Upper lobe of right lung (tissue), 1 donor: ENCODE results near the gene DZIP3. TPM values are rescaled to one million over a fixed set of nuclear protein-coding genes. Genes with fewer than 3 reads are reported as not detected.
A peak's percentile ranks its signal among the peaks of the same experiment; 100 is the strongest.
"Not testable (repeated sequence)": the region's sequence is repeated elsewhere in the genome, so short reads cannot be mapped to it uniquely, and the experiment has no call there.

Source experiments
- ATAC-seq: fragments of 200-7000 bp; cut with Tn5 transposase; one replicate; pipeline ENCODE4 v1.9.1; 2020; ENCODE audit warnings: mild to moderate bottlenecking, moderate library complexity
- DNase-seq: peaks from one replicate; pipeline ENCODE4 v3.0.0-alpha.2; 2020
- H3K27ac ChIP-seq: fragments of 200-600 bp; one replicate; pipeline ENCODE4 v1.8.0; 2022
- H3K27me3 ChIP-seq: fragments of 200-600 bp; one replicate; pipeline ENCODE4 v1.8.0; 2022; ENCODE audit warnings: mild to moderate bottlenecking
- H3K36me3 ChIP-seq: fragments of 200-600 bp; one replicate; pipeline ENCODE4 v1.8.0; 2022
- H3K4me1 ChIP-seq: fragments of 200-600 bp; one replicate; pipeline ENCODE4 v1.8.0; 2022
- H3K4me3 ChIP-seq: fragments of 200-600 bp; one replicate; pipeline ENCODE4 v1.8.0; 2022; ENCODE audit warnings: mild to moderate bottlenecking
- H3K9me3 ChIP-seq: fragments of 200-600 bp; one replicate; pipeline ENCODE4 v1.8.0; 2022
- intact Hi-C: fragments of 100-400 bp; cut with DNase I; formaldehyde crosslinking; loops from one replicate; pipeline ENCODE4 v1.11.0; 2022
- total RNA-seq: library from RNA; stranded (reverse); fragmentation: NEBNext Ultra II Directional; extraction: Animal tissue kit (Norgen Biotek cat#: 25700); gene quantifications from one replicate; pipeline ENCODE4 v1.2.1, GENCODE V29; 2021
- TF ChIP-seq, protein P1 (sequence below): fragments of 200-600 bp; IDR thresholded peaks from one replicate; pipeline ENCODE4 v1.8.0; 2022; ENCODE audit warnings: antibody characterized with exemption
- donor health status: DM: no; HTN: yes; CAD: no; lungs with severe emphysema.

DZIP3 gene
- total RNA-seq, 1 donor from 2014 or later: 8.9 TPM

DNA sequence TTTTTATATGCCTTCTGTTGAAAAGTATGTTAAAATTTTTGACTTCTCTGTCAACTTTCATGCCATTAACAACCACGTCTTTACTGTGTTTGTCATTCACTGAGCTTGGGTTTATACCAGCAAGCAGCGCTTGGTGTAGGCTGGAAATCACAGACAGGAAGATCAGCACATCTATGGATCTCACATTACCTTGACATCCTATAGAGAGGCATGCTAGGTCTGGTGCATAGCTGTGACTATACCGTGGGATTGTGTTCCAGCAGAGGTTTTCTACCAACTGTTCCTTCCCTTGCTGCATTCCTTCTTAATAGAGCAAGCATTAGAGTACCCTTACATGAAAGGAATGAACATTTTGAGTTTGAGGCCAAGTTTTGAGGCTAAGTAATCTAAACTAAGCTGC is 53.0 kb downstream of the DZIP3 start:
- Histone ChIP-seq H3K36me3 (peaks cover 7% of the 10 kb centered on the region), H3K4me1 (no peaks in the 10 kb centered on the region), H3K9me3 (no peaks in the 10 kb centered on the region), H3K27me3 (no peaks in the 10 kb centered on the region), H3K27ac (no peak overlapping the region), H3K4me3 (no peak overlapping the region)
- TF ChIP-seq, protein P1, sequence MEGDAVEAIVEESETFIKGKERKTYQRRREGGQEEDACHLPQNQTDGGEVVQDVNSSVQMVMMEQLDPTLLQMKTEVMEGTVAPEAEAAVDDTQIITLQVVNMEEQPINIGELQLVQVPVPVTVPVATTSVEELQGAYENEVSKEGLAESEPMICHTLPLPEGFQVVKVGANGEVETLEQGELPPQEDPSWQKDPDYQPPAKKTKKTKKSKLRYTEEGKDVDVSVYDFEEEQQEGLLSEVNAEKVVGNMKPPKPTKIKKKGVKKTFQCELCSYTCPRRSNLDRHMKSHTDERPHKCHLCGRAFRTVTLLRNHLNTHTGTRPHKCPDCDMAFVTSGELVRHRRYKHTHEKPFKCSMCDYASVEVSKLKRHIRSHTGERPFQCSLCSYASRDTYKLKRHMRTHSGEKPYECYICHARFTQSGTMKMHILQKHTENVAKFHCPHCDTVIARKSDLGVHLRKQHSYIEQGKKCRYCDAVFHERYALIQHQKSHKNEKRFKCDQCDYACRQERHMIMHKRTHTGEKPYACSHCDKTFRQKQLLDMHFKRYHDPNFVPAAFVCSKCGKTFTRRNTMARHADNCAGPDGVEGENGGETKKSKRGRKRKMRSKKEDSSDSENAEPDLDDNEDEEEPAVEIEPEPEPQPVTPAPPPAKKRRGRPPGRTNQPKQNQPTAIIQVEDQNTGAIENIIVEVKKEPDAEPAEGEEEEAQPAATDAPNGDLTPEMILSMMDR: no peak
- intact Hi-C loops: no loop called here
- DNase-seq (no peak), ATAC-seq (no peak)

DNA sequence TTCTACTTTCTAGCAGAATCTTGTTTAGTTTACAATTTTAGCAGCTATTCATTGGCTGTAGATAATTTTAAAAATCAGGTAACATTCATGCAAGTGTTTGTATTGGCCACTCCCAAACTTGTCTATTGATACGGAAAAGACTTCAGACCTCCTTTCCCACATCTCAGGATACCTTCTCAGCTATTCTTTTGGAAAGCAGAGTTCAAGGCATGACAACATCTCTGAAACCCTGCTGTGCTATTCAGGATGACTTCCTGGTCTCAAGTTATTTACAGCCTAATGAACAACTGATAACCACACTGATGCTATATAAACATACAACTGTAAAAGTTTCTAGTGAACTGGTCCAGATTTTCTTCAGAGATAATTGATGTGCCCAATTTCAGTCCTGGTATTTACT is 55.8 kb downstream of the DZIP3 start:
- TF ChIP-seq, protein P1: no peak
- Histone ChIP-seq H3K4me3 (no peak overlapping the region), H3K27me3 (no peaks in the 10 kb centered on the region), H3K27ac (no peak overlapping the region), H3K36me3 (peaks cover 7% of the 10 kb centered on the region), H3K4me1 (no peaks in the 10 kb centered on the region), H3K9me3 (no peaks in the 10 kb centered on the region)
- ATAC-seq (no peak), DNase-seq (no peak)
- intact Hi-C loops: no loop called here

DNA sequence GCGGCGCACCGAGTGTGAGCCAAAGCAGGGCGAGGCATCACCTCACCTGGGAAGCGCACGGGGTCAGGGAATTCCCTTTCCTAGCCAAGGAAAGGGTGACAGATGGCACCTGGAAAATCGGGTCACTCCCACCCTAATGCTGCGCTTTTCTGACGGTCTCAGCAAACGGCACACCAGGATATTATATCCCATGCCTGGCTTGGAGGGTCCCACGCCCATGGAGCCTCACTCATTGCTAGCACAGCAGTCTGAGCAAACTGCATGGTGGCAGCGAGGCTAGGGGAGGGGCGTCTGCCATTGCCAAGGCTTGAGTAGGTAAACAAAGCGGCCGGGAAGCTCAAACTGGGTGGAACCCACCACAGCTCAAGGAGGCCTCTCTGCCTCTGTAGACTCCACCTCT is 66.1 kb downstream of the DZIP3 start:
- H3K4me3 ChIP-seq, ATAC-seq, intact Hi-C loops: not testable (repeated sequence)

DNA sequence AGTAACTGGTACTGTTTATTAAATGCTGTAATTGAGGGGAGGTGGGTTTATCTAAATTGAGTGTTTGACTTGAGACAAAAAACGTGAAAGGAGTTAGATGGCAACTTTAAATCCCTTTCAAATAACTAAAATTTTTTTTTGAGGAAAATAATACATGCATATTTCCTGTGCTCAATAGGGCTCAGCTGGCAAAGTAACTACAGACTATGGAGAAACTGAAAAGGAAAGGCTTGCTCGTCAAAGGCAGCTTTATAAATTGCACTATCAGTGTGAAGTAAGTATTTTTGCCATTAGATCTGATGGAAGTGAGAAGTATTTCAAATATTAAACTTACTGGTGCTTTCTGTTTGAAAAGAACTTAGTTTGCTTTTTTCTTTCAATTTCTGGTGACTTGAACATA is 72.2 kb downstream of the DZIP3 start:
- Histone ChIP-seq H3K9me3 (no peaks in the 10 kb centered on the region), H3K4me1 (no peaks in the 10 kb centered on the region), H3K27me3 (no peaks in the 10 kb centered on the region), H3K36me3 (peaks cover 5% of the 10 kb centered on the region), H3K4me3 (no peak overlapping the region), H3K27ac (no peak overlapping the region)
- DNase-seq (no peak), ATAC-seq (no peak)
- intact Hi-C loops: no loop called here
- TF ChIP-seq, protein P1: no peak

More for the DNA sequence above, 66.1 kb downstream of the DZIP3 start:
- not testable (repeated sequence) for H3K4me1 ChIP-seq, H3K27ac ChIP-seq, H3K36me3 ChIP-seq, H3K27me3 ChIP-seq, DNase-seq, H3K9me3 ChIP-seq

DNA sequence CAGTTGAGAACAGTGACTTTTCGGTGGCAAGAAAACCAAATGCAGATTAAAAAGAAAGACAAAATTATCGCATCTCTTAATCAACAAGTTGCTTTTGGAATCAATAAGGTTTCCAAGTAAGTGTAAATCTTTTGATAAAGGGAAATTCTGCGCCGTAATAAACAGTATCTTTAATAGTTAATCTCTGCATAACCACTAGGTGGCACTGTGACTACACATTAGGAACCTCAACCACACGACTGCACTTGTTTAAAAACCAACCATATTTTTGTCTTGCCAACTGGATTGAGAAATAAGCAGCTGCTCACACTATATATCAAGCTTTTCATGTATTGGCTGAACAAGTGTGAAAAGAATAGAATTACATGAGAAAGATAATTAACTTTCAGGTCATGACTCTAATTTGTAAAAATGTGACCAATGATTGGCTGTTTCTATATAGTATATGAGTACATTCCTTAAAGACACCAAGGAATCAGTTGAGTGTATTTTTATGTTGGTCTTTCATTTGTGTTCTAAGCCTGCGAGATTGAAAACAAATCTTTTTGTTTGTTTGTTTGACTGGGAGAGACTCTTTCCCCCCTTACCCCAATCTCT is 72.7 kb downstream of the DZIP3 start:
- ATAC-seq (peak; percentile 91), DNase-seq (no peak)
- no peak overlapping the region for H3K27ac ChIP-seq
- intact Hi-C loops: no loop called here
- peaks cover 5% of the 10 kb centered on the region for H3K36me3 ChIP-seq
- H3K9me3 ChIP-seq: no peaks in the 10 kb centered on the region
- H3K4me1 ChIP-seq: no peaks in the 10 kb centered on the region
- TF ChIP-seq, protein P1: peak; percentile 82
- H3K4me3 ChIP-seq: no peak overlapping the region
- H3K27me3 ChIP-seq: no peaks in the 10 kb centered on the region

DNA sequence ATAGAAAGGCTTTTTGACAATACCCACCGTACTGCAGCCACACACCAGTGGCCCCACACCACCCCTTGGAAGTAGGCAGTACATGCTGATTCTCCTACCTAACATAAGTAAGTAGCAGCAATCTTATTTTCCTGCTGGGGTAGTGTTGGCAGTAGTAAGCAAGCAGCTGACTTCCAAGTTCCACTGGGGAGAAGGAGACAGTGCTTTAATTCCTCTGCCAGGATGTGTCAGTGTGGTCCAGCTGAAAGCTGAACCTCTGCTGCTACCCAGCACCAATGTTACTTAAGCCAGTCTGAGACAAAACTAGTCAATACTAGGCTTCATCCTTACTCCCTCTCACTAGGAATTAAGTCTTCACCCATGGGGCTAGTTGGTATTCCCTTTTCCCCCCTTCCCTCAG is 74.7 kb downstream of the DZIP3 start:
- Histone ChIP-seq H3K4me3 (no peak overlapping the region), H3K9me3 (no peaks in the 10 kb centered on the region), H3K4me1 (no peaks in the 10 kb centered on the region), H3K27ac (no peak overlapping the region), H3K36me3 (peaks cover 5% of the 10 kb centered on the region), H3K27me3 (no peaks in the 10 kb centered on the region)
- ATAC-seq (no peak), DNase-seq (no peak)
- intact Hi-C loops: no loop called here
- TF ChIP-seq, protein P1: no peak
